HUES48 (cell line): Measurements from ENCODE around the gene PRDM11.

ENCODE experiments used
- H3K27ac ChIP-seq: one replicate; pipeline ENCODE4 v1.7.0; 2013; ENCODE audit warnings: low read depth, low read length, inconsistent platforms
- H3K27me3 ChIP-seq: 2 replicates; pipeline ENCODE4 v1.6.1; 2013; ENCODE audit warnings: mild to moderate bottlenecking, low read length; ENCODE audit not compliant: control insufficient read depth, insufficient read depth
- H3K36me3 ChIP-seq: 2 replicates; pipeline ENCODE4 v1.6.1; 2013; ENCODE audit warnings: low read length; ENCODE audit not compliant: control insufficient read depth, insufficient read depth
- H3K4me1 ChIP-seq: 2 replicates; pipeline ENCODE4 v1.6.1; 2013; ENCODE audit warnings: mild to moderate bottlenecking, low read length; ENCODE audit not compliant: control insufficient read depth, insufficient read depth
- H3K4me3 ChIP-seq: 2 replicates; pipeline ENCODE4 v1.5.1; 2013; ENCODE audit warnings: mild to moderate bottlenecking, low read depth, low read length
- H3K9ac ChIP-seq: 2 replicates; pipeline ENCODE4 v1.6.1; 2013; ENCODE audit warnings: mild to moderate bottlenecking, low read depth, low read length, moderate library complexity
- H3K9me3 ChIP-seq: 2 replicates; pipeline ENCODE4 v1.6.1; 2013; ENCODE audit warnings: low read length; ENCODE audit not compliant: control insufficient read depth, insufficient read depth

Gene PRDM11

DNA sequence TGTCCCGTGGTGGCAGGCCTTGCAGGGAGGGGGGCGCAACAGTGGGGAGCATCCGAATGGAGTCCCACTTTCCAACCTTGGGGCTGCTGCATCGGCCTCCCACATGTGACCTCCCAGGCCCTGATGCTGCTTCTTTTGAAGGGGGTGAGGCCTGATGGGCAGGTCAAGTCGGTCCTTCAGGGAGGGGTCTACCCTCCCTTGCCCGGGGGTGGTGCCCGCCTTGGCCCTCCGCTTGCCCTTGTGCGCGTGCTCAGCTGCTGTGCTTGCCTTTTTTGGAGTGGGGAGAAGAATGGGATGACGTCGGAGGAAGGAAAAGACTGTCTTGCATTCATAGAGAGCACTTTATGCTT lies 66.9 kb downstream of the PRDM11 start:
- H3K27ac ChIP-seq: no peak overlapping the region
- peaks cover 12% of the 10 kb centered on the region for H3K4me1 ChIP-seq
- H3K9me3 ChIP-seq: no peaks in the 10 kb centered on the region
- no peaks in the 10 kb centered on the region for H3K27me3 ChIP-seq
- H3K9ac ChIP-seq: no peak overlapping the region
- H3K36me3 ChIP-seq: peaks cover 3% of the 10 kb centered on the region
- no peak overlapping the region for H3K4me3 ChIP-seq

DNA sequence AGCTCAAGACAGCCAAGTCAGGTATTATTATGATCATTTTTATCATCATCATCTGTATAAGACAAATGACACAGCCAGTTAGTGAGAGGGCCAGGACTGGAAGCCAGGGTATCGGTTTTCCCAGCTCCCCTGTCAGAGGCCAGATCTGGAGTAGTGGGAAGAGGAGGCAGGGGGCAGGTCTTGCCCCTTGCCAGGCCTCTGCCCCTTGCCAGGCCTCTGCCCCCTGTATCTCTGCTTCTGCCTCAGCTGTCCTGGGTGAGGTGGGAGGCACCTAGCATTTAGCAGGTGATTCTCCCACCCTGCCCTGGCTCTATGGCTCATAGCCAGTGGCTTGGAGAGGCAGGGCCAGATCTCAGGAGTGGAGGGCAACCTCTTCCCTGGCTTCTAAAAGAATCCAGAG lies 67.3 kb downstream of the PRDM11 start:
- H3K36me3 ChIP-seq: peaks cover 2% of the 10 kb centered on the region
- no peaks in the 10 kb centered on the region for H3K9me3 ChIP-seq
- no peak overlapping the region for H3K4me3 ChIP-seq
- H3K4me1 ChIP-seq: peaks cover 12% of the 10 kb centered on the region
- no peak overlapping the region for H3K9ac ChIP-seq
- H3K27ac ChIP-seq: no peak overlapping the region
- no peaks in the 10 kb centered on the region for H3K27me3 ChIP-seq

DNA sequence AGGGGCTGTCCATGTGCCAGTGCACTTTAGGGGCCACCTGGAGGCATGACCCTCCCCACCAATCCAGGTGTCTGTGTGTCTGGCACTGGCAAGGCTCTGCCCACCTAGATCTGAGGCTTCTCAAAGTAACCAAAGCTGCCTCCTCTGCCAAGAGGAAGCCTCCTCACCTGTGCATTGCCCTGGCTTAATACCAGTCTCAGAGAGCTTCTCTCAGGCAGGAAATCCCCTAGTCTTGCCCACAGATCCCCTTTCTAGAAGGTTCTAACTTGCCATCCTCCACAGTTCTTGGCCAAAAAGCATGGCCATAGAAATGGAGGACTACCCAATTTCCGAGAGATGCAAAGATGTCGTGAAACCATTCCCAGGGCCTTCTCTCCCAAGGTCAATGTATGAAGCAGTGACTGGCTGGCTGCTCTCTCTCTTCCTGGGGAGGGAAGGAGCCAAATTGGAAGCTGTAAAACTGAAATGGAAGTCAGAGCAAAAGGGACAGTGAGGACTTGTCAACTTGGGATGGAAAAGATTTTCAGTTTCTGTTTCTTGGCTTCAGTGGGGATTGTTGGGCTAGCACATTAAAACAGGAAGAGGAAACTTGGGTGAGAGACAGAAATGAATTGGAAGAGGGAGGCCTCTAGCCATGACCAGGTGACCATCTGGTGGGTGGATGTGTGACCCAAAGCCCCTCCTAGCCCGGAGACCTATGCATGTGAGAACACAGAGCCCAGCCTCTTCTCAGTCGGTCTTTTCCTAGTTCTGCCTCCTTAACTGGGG lies 68.8 kb downstream of the PRDM11 start:
- Histone ChIP-seq H3K36me3 (peaks cover 4% of the 10 kb centered on the region), H3K9ac (no peak overlapping the region), H3K4me3 (no peak overlapping the region), H3K27me3 (no peaks in the 10 kb centered on the region), H3K4me1 (peaks cover 2% of the 10 kb centered on the region; the same call in 1 of the 2 replicates), H3K9me3 (no peaks in the 10 kb centered on the region), H3K27ac (no peak overlapping the region)

DNA sequence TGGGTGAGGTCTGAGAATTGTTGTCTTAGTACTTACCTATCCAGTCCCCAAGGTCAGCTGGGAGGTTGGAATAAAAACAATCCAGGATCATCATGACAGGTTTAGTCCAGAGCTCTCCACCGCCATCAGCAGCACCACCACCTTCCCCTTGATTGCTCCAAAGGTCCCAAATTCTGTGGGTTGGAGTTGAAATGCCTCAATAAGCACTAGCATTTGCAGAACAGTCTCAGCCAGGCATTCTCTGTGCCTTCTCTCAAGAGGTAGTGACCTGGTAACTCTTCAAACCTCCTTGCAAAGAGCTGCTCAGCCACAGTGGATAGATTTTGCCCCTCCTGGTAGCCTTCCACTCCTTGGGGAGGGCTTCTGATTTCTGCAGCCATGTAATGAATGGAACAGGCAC lies 69.6 kb downstream of the PRDM11 start:
- Histone ChIP-seq H3K9ac (no peak overlapping the region), H3K9me3 (no peaks in the 10 kb centered on the region), H3K4me1 (no peaks in the 10 kb centered on the region), H3K4me3 (no peak overlapping the region), H3K36me3 (peaks cover 4% of the 10 kb centered on the region), H3K27ac (no peak overlapping the region), H3K27me3 (no peaks in the 10 kb centered on the region)

DNA sequence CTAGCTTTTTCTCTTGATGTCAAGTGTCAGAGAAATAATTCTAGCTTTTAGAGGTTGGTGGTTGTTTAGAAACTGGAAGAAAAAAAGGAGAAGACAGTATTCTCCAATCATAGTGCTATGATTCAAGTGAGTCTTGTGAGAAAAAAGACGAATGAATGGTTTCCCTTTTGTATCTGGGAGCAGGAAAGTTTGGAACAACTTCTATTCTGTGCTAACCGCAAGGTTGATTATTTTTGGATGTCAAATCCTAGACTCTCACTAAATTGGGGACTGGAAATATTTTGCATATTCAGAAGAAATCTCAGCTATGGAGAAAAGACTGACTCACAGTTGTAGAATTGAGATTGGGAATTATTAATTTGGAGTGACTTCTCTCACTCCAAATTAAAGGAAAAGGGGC lies 70.5 kb downstream of the PRDM11 start:
- no peaks in the 10 kb centered on the region for H3K9me3 ChIP-seq
- H3K36me3 ChIP-seq: peaks cover 4% of the 10 kb centered on the region
- no peak overlapping the region for H3K9ac ChIP-seq
- H3K27ac ChIP-seq: no peak overlapping the region
- H3K4me3 ChIP-seq: no peak overlapping the region
- no peaks in the 10 kb centered on the region for H3K27me3 ChIP-seq
- H3K4me1 ChIP-seq: no peaks in the 10 kb centered on the region

DNA sequence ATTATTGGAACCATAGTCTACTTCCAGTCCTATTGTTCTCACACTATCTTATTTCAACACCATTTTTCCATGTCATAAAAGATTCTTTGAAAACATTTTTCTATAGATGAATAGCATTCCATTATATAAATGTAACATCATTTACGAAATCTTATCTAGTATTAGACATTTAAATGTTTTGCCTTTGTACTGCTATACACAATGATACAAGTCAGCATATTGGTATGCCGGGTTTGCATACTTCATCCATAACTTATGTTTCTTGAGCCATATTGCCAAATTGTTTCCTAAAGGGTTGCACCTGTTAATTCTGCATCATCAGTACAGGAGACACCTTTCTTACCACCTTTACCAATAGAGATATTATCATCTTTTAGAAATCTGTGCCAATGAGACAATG lies 71.6 kb downstream of the PRDM11 start:
- Histone ChIP-seq H3K27me3 (no peaks in the 10 kb centered on the region), H3K4me3 (no peak overlapping the region), H3K9ac (no peak overlapping the region), H3K9me3 (no peaks in the 10 kb centered on the region), H3K36me3 (peaks cover 4% of the 10 kb centered on the region; the same call in 1 of the 2 replicates), H3K4me1 (no peaks in the 10 kb centered on the region), H3K27ac (no peak overlapping the region)

DNA sequence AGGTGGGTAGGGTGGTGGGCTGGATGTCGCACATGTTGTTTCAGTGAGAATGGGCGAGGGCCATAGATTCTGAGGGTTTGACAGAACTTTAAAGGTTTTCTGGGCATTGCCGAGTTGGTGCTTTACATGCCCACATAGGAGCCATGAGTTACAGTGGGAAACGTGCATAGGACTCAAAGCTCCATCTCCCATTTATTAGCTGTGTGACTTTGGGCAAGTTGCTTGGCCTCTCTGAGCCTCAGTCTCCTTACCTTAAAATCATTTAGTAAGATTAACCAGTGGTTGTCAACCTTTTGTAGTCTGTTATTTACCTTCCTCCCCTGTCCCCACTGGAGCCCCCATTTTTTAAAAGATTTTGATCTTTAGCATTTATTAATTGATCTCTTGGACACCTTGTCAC lies 72.3 kb downstream of the PRDM11 start:
- no peaks in the 10 kb centered on the region for H3K4me1 ChIP-seq
- no peaks in the 10 kb centered on the region for H3K9me3 ChIP-seq
- H3K36me3 ChIP-seq: peaks cover 4% of the 10 kb centered on the region; the same call in 1 of the 2 replicates
- H3K27me3 ChIP-seq: no peaks in the 10 kb centered on the region
- H3K27ac ChIP-seq: no peak overlapping the region
- no peak overlapping the region for H3K4me3 ChIP-seq
- no peak overlapping the region for H3K9ac ChIP-seq

DNA sequence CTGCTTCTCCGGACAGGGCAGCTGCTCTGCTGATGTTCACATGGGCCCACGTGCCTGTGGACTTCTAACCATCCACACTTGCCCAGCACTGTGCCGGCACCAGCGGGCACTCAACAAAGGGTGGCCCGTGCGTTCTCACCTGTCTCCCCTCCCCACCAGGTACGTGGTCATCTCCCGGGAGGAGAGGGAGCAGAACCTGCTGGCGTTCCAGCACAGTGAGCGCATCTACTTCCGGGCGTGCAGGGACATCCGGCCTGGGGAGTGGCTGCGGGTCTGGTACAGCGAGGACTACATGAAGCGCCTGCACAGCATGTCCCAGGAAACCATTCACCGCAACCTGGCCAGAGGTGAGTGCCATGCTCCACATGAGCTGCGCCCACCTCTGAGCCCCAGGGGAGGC lies 73.0 kb downstream of the PRDM11 start:
- Histone ChIP-seq H3K36me3 (peaks cover 4% of the 10 kb centered on the region; the same call in 1 of the 2 replicates), H3K27me3 (no peaks in the 10 kb centered on the region), H3K27ac (no peak overlapping the region)

DNA sequence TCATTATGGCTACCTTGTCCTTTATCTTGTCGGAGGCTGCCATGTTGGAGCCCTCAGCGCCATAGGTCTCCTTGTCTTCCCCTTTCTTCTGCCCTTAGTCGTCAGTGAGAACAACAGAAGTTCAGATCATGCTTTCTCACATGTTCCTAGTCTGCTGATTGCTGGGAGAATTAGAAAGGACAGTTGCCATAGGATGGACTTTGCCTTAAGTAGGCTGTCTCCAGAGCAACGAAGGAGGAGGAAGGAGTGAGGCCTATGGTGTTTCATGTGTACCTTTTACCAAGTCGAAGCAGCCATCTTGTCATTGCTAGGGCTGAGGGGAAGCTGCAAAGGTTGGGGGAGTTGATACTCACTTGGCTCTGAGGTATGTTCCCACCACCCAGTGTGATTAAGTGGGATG lies 77.1 kb downstream of the PRDM11 start:
- Histone ChIP-seq H3K27me3 (no peaks in the 10 kb centered on the region), H3K4me3 (no peak overlapping the region), H3K9ac (no peak overlapping the region), H3K36me3 (peaks cover 25% of the 10 kb centered on the region), H3K27ac (no peak overlapping the region), H3K9me3 (no peaks in the 10 kb centered on the region), H3K4me1 (no peaks in the 10 kb centered on the region)

More for the DNA sequence above, 73.0 kb downstream of the PRDM11 start:
- no peaks in the 10 kb centered on the region for H3K4me1 ChIP-seq
- H3K9me3 ChIP-seq: no peaks in the 10 kb centered on the region
- no peak overlapping the region for H3K4me3 ChIP-seq
- no peak overlapping the region for H3K9ac ChIP-seq

DNA sequence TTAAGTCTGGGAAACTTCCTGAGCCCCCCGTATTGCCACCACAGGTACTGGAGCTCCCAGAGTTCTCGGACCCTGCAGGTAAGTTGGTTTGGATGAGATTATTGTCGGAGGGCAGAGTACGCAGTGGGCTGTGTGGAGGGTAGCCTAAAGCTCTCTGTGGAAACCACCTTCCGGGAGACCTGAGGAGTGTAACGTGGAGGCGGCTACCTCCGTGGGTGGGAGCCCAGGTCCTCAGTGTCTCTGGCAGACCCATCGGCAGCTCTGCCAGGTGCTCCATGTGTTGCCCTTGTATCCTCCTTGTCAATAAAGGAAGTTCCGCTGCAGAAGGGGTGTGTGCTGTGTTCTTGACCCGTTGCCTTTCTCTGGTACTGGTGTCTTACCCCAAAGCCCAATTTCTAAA lies 78.3 kb downstream of the PRDM11 start:
- Histone ChIP-seq H3K4me3 (no peak overlapping the region), H3K9ac (no peak overlapping the region), H3K9me3 (no peaks in the 10 kb centered on the region), H3K27ac (no peak overlapping the region), H3K4me1 (no peaks in the 10 kb centered on the region), H3K36me3 (peaks cover 23% of the 10 kb centered on the region), H3K27me3 (no peaks in the 10 kb centered on the region)

DNA sequence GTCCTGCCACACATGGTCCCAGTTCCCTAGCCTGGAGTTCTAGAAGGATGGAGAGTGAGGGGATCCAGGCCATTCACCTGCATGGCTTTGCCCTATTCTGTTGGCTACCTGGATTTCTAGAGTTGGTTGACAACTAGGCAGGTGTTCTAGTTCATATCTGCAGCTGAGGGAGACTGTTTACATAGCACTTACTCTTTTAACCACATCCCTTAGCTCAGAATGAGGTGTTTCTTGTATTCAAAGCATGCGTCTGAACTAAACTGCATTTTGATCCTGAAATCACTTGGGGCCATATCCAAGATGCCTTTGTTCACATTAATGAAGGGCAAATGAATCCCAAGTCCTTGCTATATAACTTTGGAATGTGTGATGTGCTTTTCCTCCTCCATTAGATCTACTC lies 78.8 kb downstream of the PRDM11 start:
- Histone ChIP-seq H3K27ac (no peak overlapping the region), H3K4me1 (no peaks in the 10 kb centered on the region), H3K27me3 (no peaks in the 10 kb centered on the region)

More for the DNA sequence above, 78.8 kb downstream of the PRDM11 start:
- no peak overlapping the region for H3K9ac ChIP-seq
- no peaks in the 10 kb centered on the region for H3K9me3 ChIP-seq
- no peak overlapping the region for H3K4me3 ChIP-seq
- peaks cover 21% of the 10 kb centered on the region for H3K36me3 ChIP-seq
